Upper lobe of left lung (tissue), 4 donors: Measurements from ENCODE around the gene FIZ1.

Source experiments
- EP300 ChIP-seq, 4 donors: sonication (generic); formaldehyde crosslinking; IDR thresholded peaks; one replicate each; pipeline ENCODE4 v1.5.1; 2017; ENCODE audit warnings: antibody characterized with exemption in 4 of 4, control low read depth in 2 of 4
- POLR2A ChIP-seq, 4 donors: fragments of 450-650 bp; IDR thresholded peaks; one replicate each; pipeline ENCODE4 v1.5.1; 2016 to 2017; ENCODE audit warnings: antibody characterized with exemption in 4 of 4, mild to moderate bottlenecking in 2 of 4
- TF ChIP-seq, protein P1 (sequence below), 6 experiments: fragments of 450-650 bp in 4 of 6; fragments of 200-600 bp in 2 of 6; sonication (generic) in 2 of 6; IDR thresholded peaks; one replicate each; pipeline ENCODE4 v1.5.1; 2016 to 2019; ENCODE audit warnings: antibody characterized with exemption in 6 of 6

GRCh38 chr19:55611983-55612645 lies 12.8 kb upstream of the FIZ1 start:
- TF ChIP-seq, protein P1, sequence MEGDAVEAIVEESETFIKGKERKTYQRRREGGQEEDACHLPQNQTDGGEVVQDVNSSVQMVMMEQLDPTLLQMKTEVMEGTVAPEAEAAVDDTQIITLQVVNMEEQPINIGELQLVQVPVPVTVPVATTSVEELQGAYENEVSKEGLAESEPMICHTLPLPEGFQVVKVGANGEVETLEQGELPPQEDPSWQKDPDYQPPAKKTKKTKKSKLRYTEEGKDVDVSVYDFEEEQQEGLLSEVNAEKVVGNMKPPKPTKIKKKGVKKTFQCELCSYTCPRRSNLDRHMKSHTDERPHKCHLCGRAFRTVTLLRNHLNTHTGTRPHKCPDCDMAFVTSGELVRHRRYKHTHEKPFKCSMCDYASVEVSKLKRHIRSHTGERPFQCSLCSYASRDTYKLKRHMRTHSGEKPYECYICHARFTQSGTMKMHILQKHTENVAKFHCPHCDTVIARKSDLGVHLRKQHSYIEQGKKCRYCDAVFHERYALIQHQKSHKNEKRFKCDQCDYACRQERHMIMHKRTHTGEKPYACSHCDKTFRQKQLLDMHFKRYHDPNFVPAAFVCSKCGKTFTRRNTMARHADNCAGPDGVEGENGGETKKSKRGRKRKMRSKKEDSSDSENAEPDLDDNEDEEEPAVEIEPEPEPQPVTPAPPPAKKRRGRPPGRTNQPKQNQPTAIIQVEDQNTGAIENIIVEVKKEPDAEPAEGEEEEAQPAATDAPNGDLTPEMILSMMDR (IDR thresholded peaks at IDR 0.05) = no peak
- no peak for TF ChIP-seq POLR2A (IDR thresholded peaks at IDR 0.05)
- TF ChIP-seq EP300 (IDR thresholded peaks at IDR 0.05) = no peak
